ENCODE measurements around the gene SAMD4A. TPM values are rescaled to one million over a fixed set of nuclear protein-coding genes. Genes with fewer than 3 reads are reported as not detected.
A peak's percentile ranks its signal among the peaks of the same experiment; 100 is the strongest.

Gene SAMD4A
- total RNA-seq, 1 donor from 2014 or later = 26.4 TPM

DNA sequence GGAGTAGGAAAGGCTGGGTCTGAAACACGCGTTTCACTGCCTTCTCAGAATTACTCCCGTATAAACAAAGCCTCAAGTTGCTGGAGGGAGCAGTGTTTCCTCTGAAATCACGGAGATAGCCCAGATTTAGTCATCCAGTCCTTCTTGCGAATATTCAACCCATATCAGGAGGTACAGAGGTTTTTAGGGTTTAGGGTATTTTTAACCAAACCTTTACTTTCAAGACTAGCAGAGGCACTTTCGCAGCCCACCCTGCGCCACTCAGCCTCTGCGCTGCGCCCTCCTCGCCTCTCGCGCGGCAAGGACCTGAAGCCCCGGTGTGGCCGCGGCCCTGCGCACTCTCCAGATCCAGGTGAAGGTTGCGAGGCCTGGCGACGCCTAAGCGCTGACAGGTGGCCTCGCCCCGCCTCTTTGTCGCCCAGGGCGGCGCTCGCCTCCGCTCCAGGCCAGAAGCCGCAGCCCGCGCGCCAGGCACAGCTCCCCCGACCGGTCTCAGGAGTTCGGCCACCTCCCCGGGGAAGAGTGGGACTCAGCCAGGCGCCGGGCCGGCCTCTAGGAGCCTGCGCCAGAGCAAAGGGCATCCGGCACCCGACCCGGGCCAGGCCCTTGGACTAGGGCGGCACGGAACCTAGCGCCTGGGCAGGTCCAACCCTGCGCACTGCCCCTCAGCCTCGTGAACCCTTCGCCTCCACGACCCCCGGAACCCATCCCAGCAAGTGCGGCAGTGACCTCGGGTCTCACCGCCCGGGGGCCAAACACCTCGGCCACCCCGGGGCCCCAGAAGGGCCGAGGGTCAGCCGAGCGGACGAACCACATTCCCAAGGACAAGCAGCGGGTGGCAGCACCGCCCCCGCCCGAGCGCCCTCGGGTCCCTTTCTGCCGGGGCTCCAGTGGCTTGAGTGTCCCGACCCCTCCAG is 1.8 kb upstream of the SAMD4A start:
- no peak for DNase-seq (ENCODE audit: low read depth, low spot score)

DNA sequence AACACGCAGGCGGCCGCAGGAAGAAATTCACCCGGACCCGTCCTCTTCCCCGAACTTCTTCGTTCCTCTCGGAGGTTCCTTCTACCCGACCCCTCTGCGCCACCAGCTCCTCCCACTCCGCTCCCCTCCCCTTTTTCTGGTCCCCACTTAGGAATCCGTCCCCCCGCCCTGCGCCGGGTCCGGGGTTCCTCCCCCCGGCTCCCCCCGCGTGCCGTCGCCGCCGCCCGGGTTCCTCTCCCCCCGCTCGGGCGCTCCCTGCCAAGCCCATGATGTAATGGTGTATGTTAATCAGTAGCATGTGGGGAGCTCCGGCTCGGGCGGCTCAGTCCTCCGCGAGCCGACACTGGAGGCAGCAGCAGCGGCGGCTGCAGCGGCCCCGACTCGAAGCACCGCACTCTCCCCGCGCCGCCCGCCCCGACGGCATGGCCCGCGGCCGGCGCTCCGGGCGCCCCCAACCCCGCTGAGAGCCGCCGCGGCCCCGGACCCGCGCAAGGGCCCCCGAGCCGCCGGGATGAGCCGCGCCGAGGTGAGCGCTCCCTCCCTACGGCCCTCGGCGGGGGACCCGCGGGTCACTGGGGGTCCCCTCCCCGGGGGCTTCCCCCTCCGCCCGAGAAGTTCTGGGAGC is 1.0 kb upstream of the SAMD4A start:
- peak; percentile 83 for DNase-seq (ENCODE audit: low read depth, low spot score)

DNA sequence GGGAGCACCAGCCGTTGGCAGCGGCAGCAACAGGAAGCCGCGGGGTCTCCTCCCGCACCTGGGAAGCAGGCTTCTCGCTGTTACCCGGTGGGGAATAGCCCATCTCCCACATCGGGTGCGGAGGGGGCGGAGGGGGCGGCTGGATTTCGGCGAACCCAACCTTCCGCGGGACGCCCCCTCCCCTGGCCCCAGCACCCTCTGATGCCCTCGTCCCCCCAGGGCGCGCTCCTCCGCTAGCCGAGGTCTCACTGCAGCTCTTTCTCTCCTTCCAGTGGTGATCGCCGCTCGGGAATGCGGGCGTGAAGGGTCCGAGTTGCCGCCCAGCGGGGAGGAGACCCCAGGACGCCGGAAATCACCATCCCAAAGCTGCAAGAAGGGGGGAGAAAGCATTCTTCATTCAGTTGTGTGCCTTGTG is 303 bp downstream of the SAMD4A start:
- no peak for DNase-seq (ENCODE audit: low read depth, low spot score)

DNA sequence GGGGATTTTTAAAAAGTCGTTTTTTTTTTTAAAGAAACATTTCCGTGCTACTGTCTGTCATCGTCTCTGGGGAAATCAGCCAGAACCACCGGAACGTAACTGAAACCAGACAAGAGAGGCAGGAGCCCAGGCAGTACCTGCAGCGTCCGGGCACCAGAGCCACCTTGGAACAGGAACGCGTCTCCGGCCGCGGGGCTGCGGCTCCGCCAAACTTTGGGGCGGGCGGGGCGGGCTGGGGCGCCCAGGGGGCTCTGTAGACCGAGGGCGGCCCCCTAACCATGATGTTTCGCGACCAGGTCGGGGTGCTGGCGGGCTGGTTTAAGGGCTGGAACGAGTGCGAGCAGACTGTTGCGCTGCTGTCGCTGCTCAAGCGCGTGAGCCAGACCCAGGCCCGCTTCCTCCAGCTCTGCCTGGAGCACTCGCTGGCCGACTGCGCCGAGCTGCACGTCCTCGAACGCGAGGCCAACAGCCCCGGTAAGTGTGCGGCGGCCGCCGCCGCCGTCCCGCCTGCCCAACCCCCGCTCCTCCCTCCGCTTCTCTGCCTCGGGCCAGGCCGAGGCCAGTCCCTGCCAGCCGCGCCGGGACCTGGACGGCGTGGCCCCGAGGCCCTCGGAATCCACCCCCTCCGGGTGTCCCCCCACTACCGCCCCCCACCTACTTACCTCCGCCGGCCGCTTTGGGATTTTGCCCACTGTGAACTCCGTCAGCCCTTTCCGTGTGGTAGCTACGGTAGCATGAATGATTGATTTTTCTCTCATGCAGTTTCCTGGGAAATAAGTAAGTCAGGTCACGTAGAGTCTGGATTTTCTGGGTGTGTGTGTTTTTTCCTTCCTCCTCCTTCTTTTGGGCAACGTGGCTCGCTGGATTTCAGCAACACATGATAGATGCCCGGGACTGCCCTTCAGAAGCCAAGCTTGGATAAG is 972 bp downstream of the SAMD4A start:
- DNase-seq (ENCODE audit: low read depth, low spot score) = no peak

DNA sequence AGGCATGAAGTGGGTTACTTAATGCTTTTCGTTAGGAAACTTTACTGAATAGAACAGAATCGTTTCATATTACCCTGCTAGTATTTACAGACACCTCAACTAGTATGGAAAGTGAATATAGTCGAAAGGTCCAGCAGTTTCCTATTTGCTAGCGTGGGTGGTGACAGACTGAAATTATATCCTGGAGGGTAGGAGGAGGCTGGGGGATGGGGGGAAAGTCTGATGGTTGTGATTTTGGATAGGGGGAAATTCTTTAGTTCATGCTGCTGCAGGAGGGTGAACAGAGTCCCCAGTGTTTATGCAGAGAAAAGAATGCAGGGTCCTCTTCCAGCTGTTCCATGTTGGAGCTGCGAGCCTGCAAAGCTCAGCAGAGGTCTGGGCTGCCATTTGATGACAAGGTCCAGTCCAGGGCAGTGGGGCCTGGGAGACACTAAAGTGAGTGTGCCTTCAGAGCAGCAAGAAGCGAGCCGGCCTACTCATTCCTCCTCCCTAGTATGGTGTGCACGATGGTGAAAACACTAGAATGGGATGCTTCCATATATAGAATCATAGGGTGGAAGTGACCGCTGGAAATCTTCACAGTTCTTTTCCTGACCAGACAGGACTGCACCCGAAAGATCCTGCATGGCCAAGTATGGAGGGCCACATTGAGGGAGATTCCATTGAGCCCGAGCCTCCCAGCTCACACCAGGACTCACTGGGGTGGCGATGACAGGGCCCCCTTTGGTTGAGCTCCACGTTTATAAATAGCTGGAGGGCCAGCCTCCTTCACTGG is 2.1 kb downstream of the SAMD4A start:
- DNase-seq (ENCODE audit: low read depth, low spot score) = no peak

DNA sequence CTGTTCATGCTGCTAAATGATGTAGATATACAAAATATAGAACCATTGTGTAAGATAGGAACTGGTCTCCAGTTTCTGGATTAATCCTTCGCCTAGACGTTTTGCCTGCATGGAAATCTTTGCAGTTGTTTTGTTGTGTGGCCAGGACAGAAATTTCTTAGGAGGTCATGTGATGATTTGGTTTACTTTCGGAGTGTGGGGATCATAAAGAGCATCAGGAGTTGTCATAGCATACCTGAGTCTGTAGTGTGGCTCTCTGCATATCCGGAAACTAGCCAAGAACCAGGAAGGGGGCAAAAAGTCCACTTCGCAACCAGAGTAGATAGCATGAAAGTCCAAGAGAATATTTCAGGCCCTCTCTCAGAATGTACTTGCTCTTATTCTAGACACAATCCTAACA is 3.1 kb downstream of the SAMD4A start:
- DNase-seq (ENCODE audit: low read depth, low spot score) = no peak

DNA sequence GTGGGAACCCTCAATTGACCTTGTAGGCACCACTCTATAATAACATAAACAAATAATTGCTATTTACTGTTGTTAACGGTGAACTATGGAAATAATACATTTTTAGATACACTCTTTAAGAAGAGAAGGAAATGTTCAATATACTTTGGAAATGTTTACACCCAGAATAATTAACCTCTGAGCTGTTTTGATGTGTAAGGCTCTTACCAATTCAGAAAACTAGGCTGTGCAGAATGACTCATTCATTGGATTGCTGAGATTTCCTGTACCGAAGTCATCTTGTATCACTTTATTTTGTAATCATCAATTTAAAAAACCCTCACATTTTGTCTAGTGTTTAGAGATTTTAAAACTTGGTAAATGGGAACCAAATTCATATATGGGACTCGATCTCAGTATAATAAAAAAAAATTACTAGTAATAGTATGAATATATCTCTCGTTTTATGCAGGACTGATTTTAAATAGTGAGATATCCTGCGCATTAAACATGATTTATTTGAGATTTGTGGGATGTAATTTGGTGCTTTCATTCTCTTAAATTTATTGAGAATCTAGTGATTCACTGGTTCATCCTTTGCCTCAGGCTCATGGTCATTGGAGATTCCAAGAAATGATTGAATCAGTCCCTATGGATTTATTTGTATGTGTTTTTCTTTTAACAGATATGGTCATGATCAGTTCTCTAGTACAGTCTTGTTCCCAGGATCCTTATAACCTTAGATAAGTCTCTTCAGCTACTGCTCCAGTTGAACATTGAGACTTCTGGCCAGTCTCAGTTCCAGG is 3.9 kb downstream of the SAMD4A start:
- no peak for DNase-seq (ENCODE audit: low read depth, low spot score)

DNA sequence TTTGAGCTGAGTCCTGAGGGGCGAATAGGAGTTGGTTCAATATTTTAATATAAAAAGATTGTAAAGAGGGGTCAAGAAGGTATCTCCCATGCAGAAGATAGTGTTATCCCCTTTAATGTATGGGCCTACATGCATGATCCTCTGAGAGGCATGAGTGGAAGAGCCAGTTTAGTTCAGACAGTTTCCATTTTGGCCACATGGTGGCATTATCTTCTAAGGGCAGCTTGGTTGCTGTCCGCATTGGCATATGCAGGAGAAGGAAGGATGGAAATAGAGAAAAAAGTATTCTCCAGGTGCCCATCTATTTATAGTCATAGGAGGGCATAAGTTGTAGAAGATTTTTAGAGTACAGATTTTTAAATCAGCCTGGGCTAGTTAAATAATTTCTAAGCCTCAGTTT is 5.4 kb downstream of the SAMD4A start:
- DNase-seq (ENCODE audit: low read depth, low spot score) = no peak

DNA sequence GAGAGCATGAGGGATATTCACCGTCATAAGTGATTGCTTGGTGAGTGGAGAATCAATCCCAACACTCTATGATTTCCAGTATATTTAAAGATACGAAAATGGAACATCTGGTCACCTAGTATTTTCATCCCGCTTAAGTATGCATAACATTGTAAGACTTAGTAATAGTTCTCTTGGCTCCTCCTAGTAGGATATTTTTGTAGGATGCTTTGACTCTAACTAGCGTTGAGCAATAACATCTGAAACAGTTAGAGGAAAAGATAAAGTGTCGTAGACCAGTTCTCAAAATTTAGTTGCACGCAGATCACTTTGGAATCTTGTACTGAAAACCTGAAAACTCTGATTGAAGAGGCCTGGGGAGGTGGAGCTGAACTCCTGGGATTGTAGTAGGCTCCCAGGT is 7.6 kb downstream of the SAMD4A start:
- DNase-seq (ENCODE audit: low read depth, low spot score) = no peak

DNA sequence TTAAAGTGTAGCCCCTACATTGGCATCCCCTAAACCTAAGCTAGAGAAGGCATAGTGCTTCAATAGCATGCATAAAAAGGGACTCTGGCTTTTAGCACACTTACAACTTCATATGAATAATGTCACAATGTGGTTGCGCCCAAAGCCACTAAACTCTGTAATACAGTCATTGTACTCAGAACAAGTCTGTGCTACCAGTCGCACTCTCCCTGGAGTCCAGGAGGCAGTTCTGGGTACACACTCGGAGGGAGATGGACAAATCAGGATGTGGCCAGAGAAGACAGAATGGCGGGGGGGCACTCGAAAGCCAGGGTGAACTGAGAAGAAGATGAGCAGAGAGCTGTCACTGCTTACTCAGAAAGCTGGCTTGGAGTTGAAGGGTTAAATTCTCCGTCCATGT is 10.6 kb downstream of the SAMD4A start:
- DNase-seq (ENCODE audit: low read depth, low spot score) = no peak

DNA sequence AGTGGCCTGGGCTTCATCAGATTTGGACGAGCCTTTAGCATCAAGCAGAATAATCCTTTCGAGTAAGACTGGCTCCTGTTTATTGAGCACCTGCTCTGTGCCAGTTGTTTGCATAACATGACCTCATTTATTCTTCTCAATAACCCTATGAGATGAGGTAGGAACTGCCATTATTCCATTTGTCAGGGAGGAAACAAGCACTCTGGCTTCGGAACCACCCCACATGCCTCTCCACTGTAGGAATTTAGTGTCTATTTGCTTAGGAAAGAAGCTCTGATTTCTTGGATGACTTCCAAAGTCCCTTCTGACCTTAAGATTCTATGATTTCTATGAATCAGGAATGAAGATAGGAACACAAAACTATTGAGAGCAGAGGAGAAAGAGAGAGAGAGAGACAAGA is 11.0 kb downstream of the SAMD4A start:
- no peak for DNase-seq (ENCODE audit: low read depth, low spot score)

DNA sequence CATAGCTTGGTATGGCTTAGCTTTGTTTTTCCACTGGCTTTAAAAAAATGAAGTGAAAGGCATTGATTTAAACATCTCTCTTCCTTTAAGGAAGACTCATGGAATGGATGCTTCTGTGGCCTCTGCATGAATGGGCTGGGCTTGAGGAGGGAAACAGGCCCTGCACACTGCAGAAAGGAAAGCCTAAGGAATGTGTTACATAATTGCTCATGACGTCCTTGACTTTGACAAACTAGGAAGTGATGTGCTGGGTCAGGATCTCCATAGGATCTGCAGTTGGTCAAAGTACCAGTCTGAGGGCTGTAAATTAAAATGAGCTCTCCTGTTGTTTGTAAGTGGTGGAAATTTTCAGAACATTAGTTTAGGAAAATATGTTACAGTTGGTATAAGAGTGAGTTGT is 12.7 kb downstream of the SAMD4A start:
- DNase-seq (ENCODE audit: low read depth, low spot score) = no peak

DNA sequence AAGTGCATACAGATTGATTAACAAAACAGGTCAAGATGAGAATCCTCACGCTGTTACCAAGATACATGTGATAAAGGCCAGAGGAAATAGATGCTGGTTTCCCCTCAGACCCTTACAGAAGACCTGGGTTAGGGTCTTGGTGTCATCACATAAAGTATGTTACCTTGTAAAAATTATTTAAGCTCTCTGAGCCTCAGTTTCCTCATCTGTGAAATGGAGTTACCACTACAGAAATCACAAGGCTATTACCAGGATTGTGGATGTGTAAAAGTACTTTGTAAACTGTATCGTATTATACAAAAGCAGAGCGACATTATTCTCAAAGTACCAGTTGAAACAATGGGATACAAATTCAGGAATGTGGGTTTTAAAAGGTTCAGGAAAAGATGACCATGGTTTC is 14.0 kb downstream of the SAMD4A start:
- DNase-seq (ENCODE audit: low read depth, low spot score) = no peak

DNA sequence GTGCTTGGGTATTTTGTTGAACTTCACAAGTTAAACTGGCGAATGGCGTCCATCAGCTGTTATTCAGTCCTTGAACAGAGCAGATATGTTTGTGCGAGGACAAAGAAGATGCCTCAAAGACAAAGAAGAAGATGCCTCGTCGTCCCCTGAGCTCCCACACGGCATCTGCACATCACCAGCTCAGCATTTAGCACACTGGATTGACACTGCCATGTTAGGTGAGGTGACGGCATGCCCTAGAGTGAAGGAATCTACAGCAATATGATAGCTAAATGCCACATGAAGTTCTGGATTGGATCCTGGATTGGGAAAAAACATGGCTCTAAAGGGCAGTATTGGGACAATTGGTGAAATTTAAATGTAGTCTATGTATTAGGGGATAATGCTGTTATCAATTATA is 15.4 kb downstream of the SAMD4A start:
- no peak for DNase-seq (ENCODE audit: low read depth, low spot score)

DNA sequence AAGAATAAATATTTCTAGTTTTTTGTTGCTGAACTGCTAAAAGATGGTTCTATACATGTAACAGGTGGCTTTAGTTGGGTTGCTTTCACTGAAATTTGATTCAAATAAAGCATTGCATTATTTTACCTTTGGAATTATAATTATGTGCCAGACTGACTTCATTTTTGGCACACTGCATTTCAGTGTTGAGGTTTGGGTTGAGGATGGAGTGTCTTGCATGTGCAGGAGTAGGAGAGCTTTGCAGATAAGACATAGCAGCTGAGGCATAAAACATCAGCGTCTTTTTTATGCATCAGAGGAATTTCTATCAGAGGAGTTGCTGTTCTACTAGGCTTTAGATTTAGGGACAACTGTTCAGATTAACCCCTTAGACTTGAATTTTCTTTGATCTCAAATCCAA is 17.2 kb downstream of the SAMD4A start:
- no peak for DNase-seq (ENCODE audit: low read depth, low spot score)

DNA sequence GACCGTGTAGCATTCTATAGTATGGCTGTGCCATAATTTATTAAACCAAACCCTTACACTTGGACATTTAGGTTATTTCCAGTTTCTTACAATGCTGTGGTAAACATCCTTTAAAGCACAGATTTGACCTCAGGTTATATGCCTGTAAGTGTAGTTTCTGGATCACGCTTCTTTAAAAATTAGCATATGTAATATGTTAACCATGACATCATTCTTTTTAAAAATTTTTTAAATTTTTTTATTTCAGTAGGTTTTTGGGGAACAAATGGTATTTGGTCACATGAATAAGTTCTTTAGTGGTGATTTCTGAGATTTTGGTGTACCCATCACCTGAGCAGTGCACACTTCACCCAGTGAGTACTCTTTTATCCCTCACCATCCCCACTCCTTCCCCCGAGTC is 18.3 kb downstream of the SAMD4A start:
- DNase-seq (ENCODE audit: low read depth, low spot score) = no peak

DNA sequence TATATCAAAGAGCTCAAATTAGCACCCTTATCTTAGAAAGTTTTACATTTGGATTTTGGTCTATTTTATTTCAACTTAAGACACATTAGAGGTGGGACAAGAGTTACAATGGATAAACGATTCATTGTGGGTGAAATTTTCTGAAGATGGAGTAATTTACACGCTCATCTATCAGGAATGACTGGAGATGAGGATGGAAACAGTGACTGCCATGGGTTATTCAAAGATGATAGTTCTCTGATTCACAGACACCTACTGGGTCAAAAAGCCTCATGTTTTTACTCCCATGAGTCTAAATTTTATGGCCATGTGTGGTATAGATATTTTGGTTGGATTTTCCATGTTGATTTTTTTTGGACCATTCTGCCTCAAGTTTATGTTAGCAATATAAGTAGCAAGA is 22.1 kb downstream of the SAMD4A start:
- no peak for DNase-seq (ENCODE audit: low read depth, low spot score)

DNA sequence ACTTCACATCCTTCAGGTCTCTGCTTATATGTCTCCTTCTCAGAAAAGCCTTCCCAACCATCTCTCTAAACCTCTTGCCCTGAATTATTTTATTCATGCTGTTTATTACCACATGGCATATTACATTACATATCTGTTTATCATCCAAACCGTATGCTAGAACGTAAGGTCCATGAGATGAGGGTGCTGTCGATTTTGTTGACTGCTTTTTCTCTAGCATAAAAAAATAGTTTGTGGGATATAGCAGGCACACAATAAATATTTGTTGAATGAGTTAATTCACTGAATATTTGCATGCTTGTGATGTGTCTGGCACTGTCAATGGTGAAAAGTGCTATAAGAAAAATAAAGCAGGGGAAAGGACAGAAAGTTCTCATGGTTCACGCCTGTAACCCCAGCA is 22.9 kb downstream of the SAMD4A start:
- no peak for DNase-seq (ENCODE audit: low read depth, low spot score)

DNA sequence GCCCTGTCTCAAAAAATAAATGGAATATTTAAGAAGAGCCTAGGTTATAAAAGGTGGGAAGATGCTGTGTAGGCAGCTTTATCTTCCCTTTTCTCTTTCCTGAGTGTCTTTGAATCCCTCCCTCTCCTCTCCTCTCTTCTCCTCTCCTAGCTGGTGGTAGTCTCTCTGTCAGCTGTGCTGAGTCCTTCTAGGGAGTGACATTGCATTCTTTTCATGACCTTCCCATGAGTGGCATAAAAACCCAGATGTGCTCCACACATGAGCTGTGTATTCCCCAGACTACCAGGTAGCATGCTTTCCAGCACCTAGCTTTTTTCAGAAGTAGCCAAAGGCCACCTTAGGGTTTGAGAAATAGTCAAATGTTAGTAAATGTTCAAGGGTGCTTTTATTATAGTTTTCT is 23.6 kb downstream of the SAMD4A start:
- DNase-seq (ENCODE audit: low read depth, low spot score) = no peak

DNA sequence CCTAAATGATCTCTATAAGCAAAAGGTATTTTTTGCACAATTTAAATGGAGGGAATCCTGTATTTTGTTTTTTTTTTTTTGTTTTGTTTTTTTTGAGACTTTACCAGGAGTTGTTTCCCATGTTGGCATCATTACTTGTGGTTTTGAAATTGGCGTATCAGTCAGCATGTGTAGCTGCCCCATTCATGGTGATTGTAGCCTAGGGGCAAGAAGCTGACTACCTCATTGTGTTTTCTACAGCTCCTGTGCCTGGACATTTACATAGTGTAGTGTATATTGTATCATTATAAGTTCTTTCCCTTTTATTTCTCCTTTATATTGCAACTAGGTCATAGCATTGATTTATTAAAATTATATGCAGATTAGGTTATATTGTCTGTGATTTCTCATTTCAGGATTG is 24.5 kb downstream of the SAMD4A start:
- DNase-seq (ENCODE audit: low read depth, low spot score) = no peak

Data from pulmonary artery endothelial cell (primary cell).